Embryonic facial prominence (tissue), 1 donor: ENCODE data around the gene PRRT3.
"Not testable (repeated sequence)": the region's sequence is repeated elsewhere in the genome, so short reads cannot be mapped to it uniquely, and the experiment has no call there.

Source experiments
- DNase-seq: peaks from one replicate; pipeline ENCODE4 v3.0.0-alpha.2; 2016; ENCODE audit errors: extremely low spot score

PRRT3 gene

DNA sequence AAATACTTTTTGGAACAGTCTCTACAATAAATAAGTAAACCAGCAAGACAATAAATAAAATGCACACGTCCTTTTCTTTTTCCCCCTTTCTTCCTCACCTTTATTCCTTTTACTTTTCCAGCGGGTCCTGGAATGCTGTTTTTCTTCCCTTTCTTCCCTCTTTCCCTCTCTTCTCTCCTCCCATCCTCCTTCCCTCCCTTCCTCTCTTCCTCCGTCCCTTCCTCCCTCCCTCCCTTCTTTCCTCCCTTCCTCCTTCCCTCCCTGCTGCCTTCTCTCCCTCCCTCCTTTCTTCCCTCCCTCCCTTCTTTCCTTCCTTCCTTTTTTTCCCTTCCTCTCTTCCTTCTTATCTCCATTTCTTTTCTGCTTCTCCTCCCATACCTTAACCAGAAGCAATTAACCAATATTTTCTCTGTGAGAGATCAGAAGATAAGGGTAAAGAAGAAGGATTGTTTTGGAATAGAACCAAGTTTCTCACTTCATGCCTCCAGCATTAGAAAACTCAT is 52.9 kb downstream of the PRRT3 start:
- no peak for DNase-seq

DNA sequence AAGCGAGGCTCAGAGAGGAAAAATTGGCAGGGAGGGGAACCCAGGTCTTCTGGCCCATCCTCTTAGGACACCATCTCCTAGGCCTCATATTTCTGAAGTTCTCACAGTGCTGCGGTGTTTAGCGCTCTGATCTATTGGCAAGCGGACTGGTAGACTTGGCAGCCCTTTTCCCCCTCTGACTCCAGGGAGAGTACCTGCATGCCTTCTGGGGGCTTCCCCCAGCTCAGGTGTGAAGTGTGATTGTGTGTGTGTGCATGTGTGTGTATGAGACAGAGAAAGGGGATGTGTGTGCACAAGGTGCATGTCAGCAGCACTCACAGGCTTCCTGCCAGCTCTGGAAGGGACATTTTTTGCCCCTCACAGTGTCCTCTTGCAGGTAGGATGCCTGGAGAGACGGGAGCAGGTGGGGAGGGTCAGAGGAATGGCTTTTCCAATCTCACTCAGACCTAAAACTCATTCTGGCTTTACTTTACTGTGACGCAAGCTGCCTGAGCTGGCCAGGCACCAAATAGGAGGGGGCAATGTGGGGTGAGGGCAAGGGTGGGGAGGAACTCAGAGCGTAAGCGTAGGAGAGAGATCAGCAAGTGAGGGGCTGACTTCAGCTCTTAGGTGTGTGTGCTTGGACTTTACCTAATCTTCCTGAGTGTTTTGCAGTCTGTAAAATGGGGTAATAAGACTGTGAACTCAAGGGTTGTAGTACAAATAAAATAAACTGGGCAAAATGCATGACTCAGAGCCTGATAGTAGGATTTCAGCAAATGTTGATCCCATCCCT is 53.6 kb downstream of the PRRT3 start:
- no peak for DNase-seq

DNA sequence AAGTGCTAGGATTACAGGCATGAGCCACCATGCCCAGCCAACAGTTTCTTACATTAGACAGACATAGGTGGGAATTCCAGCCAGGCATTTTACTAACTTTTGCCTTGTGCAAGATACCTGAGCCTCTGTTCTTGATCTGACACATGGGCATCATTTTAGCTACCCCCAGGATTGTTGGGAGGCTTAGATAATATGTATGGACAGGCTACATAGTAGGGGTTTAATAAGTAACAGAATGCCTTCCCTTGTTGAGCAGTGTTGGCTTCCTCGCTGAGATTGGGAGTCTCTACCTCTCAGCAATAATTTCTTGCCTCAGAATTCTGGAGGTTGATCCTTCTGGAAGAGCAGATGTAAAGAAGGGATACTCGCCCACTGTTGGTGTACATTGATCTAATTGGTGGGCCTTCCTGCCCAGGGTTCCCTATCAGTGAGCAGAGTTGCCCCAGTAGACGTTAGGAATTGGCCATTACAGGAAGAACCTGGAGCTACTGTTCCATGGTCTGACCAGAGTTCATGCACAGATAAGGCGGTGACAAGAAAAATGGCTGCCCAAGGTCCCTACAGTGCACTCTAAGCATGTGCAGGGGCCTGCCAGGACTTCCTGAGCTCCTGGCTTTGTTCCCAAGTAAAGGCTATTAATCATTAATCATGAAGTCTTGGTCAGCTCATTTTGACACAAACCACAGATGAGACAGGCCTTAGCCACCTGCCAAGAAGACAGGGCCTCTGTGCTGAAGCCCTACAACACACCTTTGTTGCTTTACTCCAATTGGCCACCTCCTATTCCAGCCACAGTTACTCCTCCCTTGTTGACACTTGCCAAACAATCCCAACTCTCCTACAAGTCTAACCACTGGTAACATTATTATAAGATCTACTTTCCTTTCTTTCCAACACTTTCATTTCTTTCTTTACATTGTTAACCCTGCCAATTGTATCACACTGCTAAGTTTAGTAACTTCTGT is 54.5 kb downstream of the PRRT3 start:
- DNase-seq = no peak

DNA sequence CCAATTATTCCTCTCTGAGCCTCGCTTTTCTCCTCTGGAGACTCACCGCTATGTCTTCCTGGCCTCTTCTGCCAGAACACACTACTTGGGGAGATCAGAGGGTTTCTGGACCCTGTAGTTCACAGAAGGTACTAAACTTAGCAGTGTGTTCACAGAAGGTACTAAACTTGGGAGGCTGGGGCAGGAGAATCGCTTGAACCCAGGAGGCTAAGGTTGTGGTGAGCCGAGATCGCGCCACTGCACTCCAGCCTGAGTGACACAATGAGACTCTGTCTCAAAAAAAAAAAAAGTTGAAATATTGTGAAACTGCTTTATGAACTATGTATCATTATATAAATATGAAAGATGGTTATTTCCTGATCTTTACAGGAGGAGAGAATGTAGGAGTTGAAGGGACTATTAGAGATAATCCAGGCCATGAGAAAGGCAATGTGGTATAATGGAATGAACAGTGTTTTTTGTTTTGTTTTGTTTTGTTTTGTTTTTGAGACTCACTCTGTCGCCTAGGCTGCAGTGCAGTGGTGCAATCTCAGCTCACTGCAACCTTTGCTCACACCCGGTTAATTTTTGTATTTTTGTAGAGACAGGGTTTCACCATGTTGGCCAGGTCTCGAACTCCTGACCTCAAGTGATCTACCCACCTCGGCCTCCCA is 55.3 kb downstream of the PRRT3 start:
- not testable (repeated sequence) for DNase-seq

DNA sequence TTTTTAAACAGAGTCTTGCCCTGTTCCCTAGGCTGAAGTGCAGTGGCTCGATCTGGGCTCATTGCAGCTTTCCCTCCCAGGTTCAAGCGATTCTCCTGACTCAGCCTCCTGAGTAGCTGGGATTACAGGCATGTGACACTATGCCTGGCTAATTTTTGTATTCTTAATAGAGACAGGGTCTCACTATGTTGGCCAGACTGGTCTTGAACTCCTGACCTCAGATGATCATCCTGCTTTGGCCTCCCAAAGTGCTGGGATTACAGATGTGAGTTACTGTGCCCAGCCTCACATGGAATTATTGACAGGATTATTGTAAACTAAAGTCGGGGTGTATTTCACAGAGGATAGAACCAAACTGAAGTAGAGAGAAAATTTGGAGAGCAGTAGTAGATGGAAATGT is 56.5 kb downstream of the PRRT3 start:
- DNase-seq = not testable (repeated sequence)
